Measurements from ENCODE around the gene GLDC.

DNA sequence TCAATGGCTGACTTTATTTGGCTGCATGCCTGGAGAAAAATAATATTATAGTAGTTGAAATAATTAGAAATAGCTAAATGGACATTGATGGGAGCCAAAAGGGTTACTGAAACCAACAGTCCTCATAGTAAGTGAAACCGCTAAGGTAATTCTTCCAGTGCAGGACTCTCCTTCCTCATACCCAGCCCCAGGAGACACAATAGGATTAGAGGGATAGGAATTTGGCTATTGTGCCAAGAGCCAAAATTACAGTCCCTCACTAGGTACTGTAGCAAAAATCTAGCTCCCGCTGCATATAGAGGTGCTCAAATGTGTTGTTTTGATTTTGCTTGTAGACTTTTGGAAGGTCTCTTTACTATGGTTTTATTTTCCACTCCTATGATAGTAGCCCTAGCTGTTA, 20.2 kb downstream of the GLDC start:
- TF ChIP-seq, protein P1, sequence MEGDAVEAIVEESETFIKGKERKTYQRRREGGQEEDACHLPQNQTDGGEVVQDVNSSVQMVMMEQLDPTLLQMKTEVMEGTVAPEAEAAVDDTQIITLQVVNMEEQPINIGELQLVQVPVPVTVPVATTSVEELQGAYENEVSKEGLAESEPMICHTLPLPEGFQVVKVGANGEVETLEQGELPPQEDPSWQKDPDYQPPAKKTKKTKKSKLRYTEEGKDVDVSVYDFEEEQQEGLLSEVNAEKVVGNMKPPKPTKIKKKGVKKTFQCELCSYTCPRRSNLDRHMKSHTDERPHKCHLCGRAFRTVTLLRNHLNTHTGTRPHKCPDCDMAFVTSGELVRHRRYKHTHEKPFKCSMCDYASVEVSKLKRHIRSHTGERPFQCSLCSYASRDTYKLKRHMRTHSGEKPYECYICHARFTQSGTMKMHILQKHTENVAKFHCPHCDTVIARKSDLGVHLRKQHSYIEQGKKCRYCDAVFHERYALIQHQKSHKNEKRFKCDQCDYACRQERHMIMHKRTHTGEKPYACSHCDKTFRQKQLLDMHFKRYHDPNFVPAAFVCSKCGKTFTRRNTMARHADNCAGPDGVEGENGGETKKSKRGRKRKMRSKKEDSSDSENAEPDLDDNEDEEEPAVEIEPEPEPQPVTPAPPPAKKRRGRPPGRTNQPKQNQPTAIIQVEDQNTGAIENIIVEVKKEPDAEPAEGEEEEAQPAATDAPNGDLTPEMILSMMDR (conservative IDR thresholded peaks at IDR 0.05) = no peak
- no peak for TF ChIP-seq EZH2 (IDR thresholded peaks at IDR 0.05; ENCODE audit: low read depth)
